H9 (cell line): Measurements from ENCODE around the gene AFAP1L2. TPM values are rescaled to one million over a fixed set of nuclear protein-coding genes. Genes with fewer than 3 reads are reported as not detected.

Source experiments
- DNase-seq: peaks from one replicate; pipeline ENCODE4 v3.0.0-alpha.2; 2017
- H2AFZ ChIP-seq: one replicate; pipeline ENCODE4 v1.6.1; 2013; ENCODE audit warnings: mild to moderate bottlenecking, low read length, control low read depth, moderate library complexity
- H2AK5ac ChIP-seq: 2 replicates; pipeline ENCODE4 v1.6.1; 2013; ENCODE audit warnings: low read length, control low read depth, mixed read lengths; ENCODE audit not compliant: insufficient read length
- H2BK120ac ChIP-seq: one replicate; pipeline ENCODE4 v1.6.1; 2013; ENCODE audit warnings: low read depth, mild to moderate bottlenecking, low read length, control low read depth, inconsistent platforms; ENCODE audit not compliant: poor library complexity, severe bottlenecking
- H2BK12ac ChIP-seq: 2 replicates; pipeline ENCODE4 v1.6.1; 2013; ENCODE audit warnings: low read length, control low read depth, mixed read lengths, low read depth; ENCODE audit not compliant: insufficient read length
- H2BK15ac ChIP-seq: 2 replicates; pipeline ENCODE4 v1.6.1; 2013; ENCODE audit warnings: low read depth, low read length, control low read depth
- H2BK20ac ChIP-seq: one replicate; pipeline ENCODE4 v1.6.1; 2013; ENCODE audit warnings: low read depth, mild to moderate bottlenecking, low read length, control low read depth, inconsistent platforms; ENCODE audit not compliant: poor library complexity, severe bottlenecking
- H2BK5ac ChIP-seq: 2 replicates; pipeline ENCODE4 v1.6.1; 2013; ENCODE audit warnings: low read length, control low read depth, mixed read lengths; ENCODE audit not compliant: insufficient read length
- H3K14ac ChIP-seq: 2 replicates; pipeline ENCODE4 v1.6.1; 2013; ENCODE audit warnings: low read length, control low read depth; ENCODE audit not compliant: insufficient read depth
- H3K18ac ChIP-seq: 2 replicates; pipeline ENCODE4 v1.6.1; 2013; ENCODE audit warnings: low read depth, mild to moderate bottlenecking, mixed read lengths, low read length, control low read depth; ENCODE audit not compliant: insufficient read length
- H3K23ac ChIP-seq: 2 replicates; pipeline ENCODE4 v1.6.1; 2013; ENCODE audit warnings: low read length, control low read depth, mixed read lengths, low read depth; ENCODE audit not compliant: insufficient read length
- H3K23me2 ChIP-seq: 2 replicates; pipeline ENCODE4 v1.6.1; 2013; ENCODE audit warnings: low read depth, mild to moderate bottlenecking, mixed read lengths, low read length, control low read depth; ENCODE audit not compliant: insufficient read length, poor library complexity, severe bottlenecking
- H3K27ac ChIP-seq: 2 replicates; pipeline ENCODE4 v1.5.1; 2013; ENCODE audit warnings: low read length, control low read depth, mixed read lengths, low read depth; ENCODE audit not compliant: insufficient read length
- H3K27me3 ChIP-seq: 2 replicates; pipeline ENCODE4 v1.6.1; 2013; ENCODE audit warnings: low read length, control low read depth, inconsistent platforms; ENCODE audit not compliant: insufficient read depth
- H3K4ac ChIP-seq: 2 replicates; pipeline ENCODE4 v1.6.1; 2013; ENCODE audit warnings: low read depth, mild to moderate bottlenecking, control low read depth, inconsistent platforms, low read length, moderate library complexity
- H3K4me1 ChIP-seq: 2 replicates; pipeline ENCODE4 v1.6.1; 2013; ENCODE audit warnings: low read length, control low read depth, inconsistent platforms; ENCODE audit not compliant: insufficient read depth
- H3K4me2 ChIP-seq: 2 replicates; pipeline ENCODE4 v1.6.1; 2013; ENCODE audit warnings: low read length, control low read depth, mixed read lengths; ENCODE audit not compliant: insufficient read length, insufficient read depth
- H3K56ac ChIP-seq: 2 replicates; pipeline ENCODE4 v1.6.1; 2013; ENCODE audit warnings: low read depth, mild to moderate bottlenecking, mixed read lengths, low read length, control low read depth; ENCODE audit not compliant: insufficient read length
- H3K79me1 ChIP-seq: 2 replicates; pipeline ENCODE4 v1.6.1; 2013; ENCODE audit warnings: low read depth, mild to moderate bottlenecking, moderate library complexity, low read length, control low read depth, inconsistent platforms; ENCODE audit not compliant: insufficient read depth, poor library complexity, severe bottlenecking
- H3K79me2 ChIP-seq: 2 replicates; pipeline ENCODE4 v1.6.1; 2013; ENCODE audit warnings: low read length, control low read depth, inconsistent platforms; ENCODE audit not compliant: insufficient read depth
- H3K9ac ChIP-seq: 2 replicates; pipeline ENCODE4 v1.6.1; 2013; ENCODE audit warnings: low read length, control low read depth, mixed read lengths; ENCODE audit not compliant: insufficient read length; ENCODE audit errors: extremely low read depth
- H3K9me3 ChIP-seq: one replicate; pipeline ENCODE4 v1.6.1; 2013; ENCODE audit warnings: low read depth, low read length, inconsistent platforms; ENCODE audit not compliant: control insufficient read depth
- H3T11ph ChIP-seq: one replicate; pipeline ENCODE4 v1.6.1; 2013; ENCODE audit warnings: mild to moderate bottlenecking, low read length, control low read depth, inconsistent platforms
- H4K20me1 ChIP-seq: one replicate; pipeline ENCODE4 v1.6.1; 2013; ENCODE audit not compliant: control insufficient read depth, insufficient read length, insufficient read depth
- H4K5ac ChIP-seq: 2 replicates; pipeline ENCODE4 v1.6.1; 2013; ENCODE audit warnings: low read depth, mild to moderate bottlenecking, mixed read lengths, low read length, control low read depth; ENCODE audit not compliant: insufficient read length
- H4K8ac ChIP-seq: replicated peaks from 2 replicates; pipeline ENCODE4 v1.6.1; 2013; ENCODE audit warnings: low read length, control low read depth, mixed read lengths, low read depth; ENCODE audit not compliant: insufficient read length
- H4K91ac ChIP-seq: 2 replicates; pipeline ENCODE4 v1.6.1; 2013; ENCODE audit warnings: low read depth, mild to moderate bottlenecking, moderate library complexity, mixed read lengths, low read length, control low read depth; ENCODE audit not compliant: insufficient read length
- H3K27ac Mint-ChIP-seq, 3 experiments: 2 replicates in 2 of 3; 3 replicates in 1 of 3; pipeline ENCODE4 v1.8.0; 2020 to 2021; ENCODE audit warnings: mixed read lengths in 3 of 3, mild to moderate bottlenecking in 1 of 3, moderate library complexity in 1 of 3
- H3K27me3 Mint-ChIP-seq: 2 replicates; pipeline ENCODE4 v1.8.0; 2021; ENCODE audit warnings: low read depth, mild to moderate bottlenecking, moderate library complexity, mixed read lengths
- H3K36me3 Mint-ChIP-seq, 3 experiments: 2 replicates in 2 of 3; 3 replicates in 1 of 3; pipeline ENCODE4 v1.8.0; 2020 to 2021; ENCODE audit warnings: low read depth in 3 of 3, mixed read lengths in 3 of 3; ENCODE audit not compliant: insufficient read depth in 1 of 3
- H3K4me1 Mint-ChIP-seq, 2 experiments: 2 replicates each; pipeline ENCODE4 v1.8.0; 2020; ENCODE audit warnings: mixed read lengths in 2 of 2
- H3K4me3 Mint-ChIP-seq, 2 experiments: 2 replicates in 1 of 2; 3 replicates in 1 of 2; pipeline ENCODE4 v1.8.0; 2020 to 2021; ENCODE audit warnings: mild to moderate bottlenecking in 2 of 2, mixed read lengths in 2 of 2, moderate library complexity in 1 of 2
- H3K9me3 Mint-ChIP-seq, 2 experiments: 2 replicates in 1 of 2; 3 replicates in 1 of 2; pipeline ENCODE4 v1.8.0; 2020; ENCODE audit warnings: mild to moderate bottlenecking in 2 of 2, mixed read lengths in 2 of 2, moderate library complexity in 1 of 2
- WGBS: extraction: QIAGEN DNeasy Blood & Tissue Kit; methylation state at CpG from one replicate; pipeline ENCODE4 v1.1.7; 2013; ENCODE audit warnings: missing lambda C conversion rate, low lambda C conversion rate, mixed read lengths; ENCODE audit not compliant: insufficient read length; ENCODE audit errors: extremely low coverage; 5-methylcytosine and 5-hydroxymethylcytosine counted together
- total RNA-seq: library from RNA; stranded (reverse); gene quantifications from 2 replicates; pipeline ENCODE4 v1.2.1, GENCODE V29; 2021
- TF ChIP-seq, protein P1 (sequence below): fragments of 200-600 bp; sonication (generic); conservative IDR thresholded peaks from 3 replicates; pipeline ENCODE4 v1.8.0; 2021; ENCODE audit warnings: antibody characterized with exemption, mild to moderate bottlenecking

AFAP1L2 gene
- total RNA-seq, 1 experiment from 2014 or later: 0.77 TPM

DNA sequence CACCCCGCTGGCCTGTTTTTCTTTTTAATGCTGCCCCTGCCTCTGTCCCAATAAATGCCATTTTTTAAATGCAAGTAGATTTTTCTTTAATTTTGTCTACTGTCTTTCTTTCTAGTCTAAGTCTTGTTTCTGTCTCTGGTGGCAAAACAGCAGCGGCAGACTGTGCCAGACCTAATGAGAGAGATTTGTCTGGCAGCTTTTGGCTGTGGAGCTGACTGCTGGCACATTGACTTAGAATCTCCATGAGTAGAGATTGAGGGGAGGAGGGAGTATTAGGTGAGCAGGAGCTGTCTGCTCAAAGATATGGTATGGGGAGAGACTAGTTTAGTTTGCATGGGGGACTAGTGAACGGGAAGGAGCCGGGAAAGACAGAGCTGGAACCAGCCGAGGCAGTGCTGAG, 152.2 kb downstream of the AFAP1L2 start:
- Mint-ChIP-seq H3K4me3 (no peak overlapping the region), H3K4me1 (peaks cover 0 to 2% of the 10 kb centered on the region in 2 experiments; a peak in 2 of 4 replicates), H3K9me3 (peaks cover 11 to 13% of the 10 kb centered on the region in 2 experiments), H3K27me3 (no peaks in the 10 kb centered on the region; the same call in 1 of the 2 replicates), H3K36me3 (peaks cover 9 to 18% (median 14%) of the 10 kb centered on the region in 3 experiments), H3K27ac (no peak overlapping the region)
- no peak overlapping the region for H2AK5ac ChIP-seq
- H2BK5ac ChIP-seq: no peak overlapping the region
- no peak overlapping the region for H2BK120ac ChIP-seq
- H2BK15ac ChIP-seq: no peak overlapping the region
- DNase-seq: no peak
- no peaks in the 10 kb centered on the region for H3K79me1 ChIP-seq
- H4K5ac ChIP-seq: no peak overlapping the region
- no peak overlapping the region for H3K4ac ChIP-seq
- WGBS: no CpG with 5 or more reads among the region's 5 CpGs
- no peak overlapping the region for H3K27ac ChIP-seq
- no peaks in the 10 kb centered on the region for H3K9me3 ChIP-seq
- no peak overlapping the region for H3K9ac ChIP-seq
- H3K4me2 ChIP-seq: no peak overlapping the region
- H3K18ac ChIP-seq: no peak overlapping the region
- H2BK12ac ChIP-seq: no peak overlapping the region
- no peak overlapping the region for H2AFZ ChIP-seq
- no peak overlapping the region for H3T11ph ChIP-seq
- no peak overlapping the region for H3K56ac ChIP-seq
- H3K27me3 ChIP-seq: no peaks in the 10 kb centered on the region
- TF ChIP-seq, protein P1, sequence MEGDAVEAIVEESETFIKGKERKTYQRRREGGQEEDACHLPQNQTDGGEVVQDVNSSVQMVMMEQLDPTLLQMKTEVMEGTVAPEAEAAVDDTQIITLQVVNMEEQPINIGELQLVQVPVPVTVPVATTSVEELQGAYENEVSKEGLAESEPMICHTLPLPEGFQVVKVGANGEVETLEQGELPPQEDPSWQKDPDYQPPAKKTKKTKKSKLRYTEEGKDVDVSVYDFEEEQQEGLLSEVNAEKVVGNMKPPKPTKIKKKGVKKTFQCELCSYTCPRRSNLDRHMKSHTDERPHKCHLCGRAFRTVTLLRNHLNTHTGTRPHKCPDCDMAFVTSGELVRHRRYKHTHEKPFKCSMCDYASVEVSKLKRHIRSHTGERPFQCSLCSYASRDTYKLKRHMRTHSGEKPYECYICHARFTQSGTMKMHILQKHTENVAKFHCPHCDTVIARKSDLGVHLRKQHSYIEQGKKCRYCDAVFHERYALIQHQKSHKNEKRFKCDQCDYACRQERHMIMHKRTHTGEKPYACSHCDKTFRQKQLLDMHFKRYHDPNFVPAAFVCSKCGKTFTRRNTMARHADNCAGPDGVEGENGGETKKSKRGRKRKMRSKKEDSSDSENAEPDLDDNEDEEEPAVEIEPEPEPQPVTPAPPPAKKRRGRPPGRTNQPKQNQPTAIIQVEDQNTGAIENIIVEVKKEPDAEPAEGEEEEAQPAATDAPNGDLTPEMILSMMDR: no peak
- H4K8ac ChIP-seq: no peak overlapping the region
- H4K20me1 ChIP-seq: no peaks in the 10 kb centered on the region
- H2BK20ac ChIP-seq: no peak overlapping the region
- H3K79me2 ChIP-seq: no peaks in the 10 kb centered on the region
- no peak overlapping the region for H3K23ac ChIP-seq
- H4K91ac ChIP-seq: no peak overlapping the region
- H3K14ac ChIP-seq: no peak overlapping the region
- no peaks in the 10 kb centered on the region for H3K4me1 ChIP-seq
- no peaks in the 10 kb centered on the region for H3K23me2 ChIP-seq
